Left colon (tissue), 2 donors: ENCODE measurements around the gene RHCE. TPM values are rescaled to one million over a fixed set of nuclear protein-coding genes. Genes with fewer than 3 reads are reported as not detected.
"Not testable (repeated sequence)": the region's sequence is repeated elsewhere in the genome, so short reads cannot be mapped to it uniquely, and the experiment has no call there.

Source experiments
- ATAC-seq: fragments of 200-7000 bp; cut with Tn5 transposase; one replicate; pipeline ENCODE4 v1.9.1; 2020; ENCODE audit warnings: mild to moderate bottlenecking, moderate library complexity
- DNase-seq, 2 donors: peaks; one replicate each; pipeline ENCODE4 v3.0.0-alpha.2; 2020
- intact Hi-C, 2 donors: fragments of 100-400 bp; cut with DNase I in 1 of 2; cut with micrococcal nuclease in 1 of 2; formaldehyde crosslinking; loops; one replicate each; pipeline versions ENCODE4 v1.11.2 to v1.14.0; 2022; cut with DNase I, micrococcal nuclease
- long read RNA-seq: library from polyadenylated mRNA; unstranded; transcript quantifications from one replicate; pipeline ENCODE4 v2.0.0, GENCODE V29; 2021
- total RNA-seq, 2 donors: library from RNA; stranded (reverse); fragmentation: NEBNext Ultra II Directional; extraction: Animal tissue kit (Norgen Biotek cat#: 25700); gene quantifications; one replicate each; pipeline ENCODE4 v1.2.1, GENCODE V29; 2021
- donor health status: DM: no; HTN: no; CAD: no.
- donor health status: DM: yes; HTN: yes; CAD: no.

Gene RHCE
- under 1 TPM in 1 of 2 donors, not detected in 1; 0.31 TPM for total RNA-seq
- long read RNA-seq, partial matches to known transcripts = 0 of 2 reads
- long read RNA-seq, other reads (novel, unspliced or antisense) = 2 of 2 reads

- ATAC-seq, DNase-seq, intact Hi-C loops: not testable (repeated sequence)
Measured at GRCh38 chr1:25420715-25421114, at the start of gene RHCE. TSS of gene RHCE (minus strand) at chr1:25420825. CDS start at chr1:25420786, 39 bp downstream.

- no peak for ATAC-seq
- no peak for DNase-seq
- intact Hi-C loops = no loop called here
Measured at GRCh38 chr1:25469177-25469576, 48.6 kb upstream of the RHCE start.

- ATAC-seq (no peak), DNase-seq (no peak)
- intact Hi-C loops = no loop called here
Measured at GRCh38 chr1:25468033-25468432, 47.4 kb upstream of the RHCE start.

- intact Hi-C loops = no loop called here
- no peak for DNase-seq
- no peak for ATAC-seq
Measured at GRCh38 chr1:25467616-25468015, 47.0 kb upstream of the RHCE start.

- no peak for DNase-seq
- no peak for ATAC-seq
- intact Hi-C loops = no loop called here
Measured at GRCh38 chr1:25467193-25467592, 46.6 kb upstream of the RHCE start.

GRCh38 chr1:25462732-25463131, 42.1 kb upstream of the RHCE start:
- intact Hi-C loops = no loop called here
- ATAC-seq (peak; percentile 88), DNase-seq (peak in 1 of 2 donors; percentile 27)

GRCh38 chr1:25461849-25462248, 41.2 kb upstream of the RHCE start:
- ATAC-seq = peak; percentile 28
- no peak for DNase-seq
- intact Hi-C loops = no loop called here

GRCh38 chr1:25460816-25461215, 40.2 kb upstream of the RHCE start:
- DNase-seq, intact Hi-C loops, ATAC-seq: not testable (repeated sequence)

- intact Hi-C loops = no loop called here
- no peak for DNase-seq
- no peak for ATAC-seq
Measured at GRCh38 chr1:25460020-25460419, 39.4 kb upstream of the RHCE start.

GRCh38 chr1:25458541-25459298, 38.1 kb upstream of the RHCE start:
- ATAC-seq = no peak
- intact Hi-C loops = no loop called here
- no peak for DNase-seq

- DNase-seq (no peak), ATAC-seq (no peak)
- intact Hi-C loops = no loop called here
Measured at GRCh38 chr1:25456502-25456901, 35.9 kb upstream of the RHCE start.

- no peak for DNase-seq
- no peak for ATAC-seq
- intact Hi-C loops = no loop called here
Measured at GRCh38 chr1:25451908-25452307, 31.3 kb upstream of the RHCE start.

GRCh38 chr1:25450891-25451290, 30.3 kb upstream of the RHCE start:
- no peak for ATAC-seq
- intact Hi-C loops = no loop called here
- no peak for DNase-seq

- no peak for ATAC-seq
- intact Hi-C loops = loop anchor here in 1 of 2 donors (10.0 kb wide), 1 partner anchor 63 kb away; no protein-coding TSS in a partner anchor
- DNase-seq = no peak
Measured at GRCh38 chr1:25447547-25447946, 26.9 kb upstream of the RHCE start.

GRCh38 chr1:25445993-25446538, 25.4 kb upstream of the RHCE start:
- ATAC-seq (no peak), DNase-seq (no peak)
- intact Hi-C loops = loop anchor here in 1 of 2 donors (10.0 kb wide), 1 partner anchor 61 kb away; no protein-coding TSS in a partner anchor

- ATAC-seq, DNase-seq: not testable (repeated sequence)
- intact Hi-C loops = loop anchor here in 1 of 2 donors (10.0 kb wide), 1 partner anchor 60 kb away; no protein-coding TSS in a partner anchor
Measured at GRCh38 chr1:25444604-25445003, 24.0 kb upstream of the RHCE start.

- ATAC-seq (no peak), DNase-seq (no peak)
- intact Hi-C loops = loop anchor here in 1 of 2 donors (10.0 kb wide), 1 partner anchor 58 kb away; no protein-coding TSS in a partner anchor
Measured at GRCh38 chr1:25443030-25443699, 22.5 kb upstream of the RHCE start.

GRCh38 chr1:25442178-25442577, 21.6 kb upstream of the RHCE start:
- no peak for DNase-seq
- ATAC-seq = no peak
- intact Hi-C loops = loop anchor here in 1 of 2 donors (10.0 kb wide), 1 partner anchor 57 kb away; no protein-coding TSS in a partner anchor

GRCh38 chr1:25439287-25439686, 18.7 kb upstream of the RHCE start:
- intact Hi-C loops = no loop called here
- ATAC-seq = no peak
- no peak for DNase-seq
